Activated CD4-positive, alpha-beta T cell treated with anti-CD3 and anti-CD28 coated beads, Interleukin-2, amount 10 ng/mL, durations not matched to agents 7 days and 5 days (primary cell): ENCODE results near the gene BNIP2. TPM values are rescaled to one million over a fixed set of nuclear protein-coding genes. Genes with fewer than 3 reads are reported as not detected.
A peak's percentile ranks its signal among the peaks of the same experiment; 100 is the strongest.
"Not testable (repeated sequence)": the region's sequence is repeated elsewhere in the genome, so short reads cannot be mapped to it uniquely, and the experiment has no call there.

Experiments used
- CTCF ChIA-PET: fragments of 350-600 bp; sonication (Branson Sonifier 250); formaldehyde crosslinking; loops from one replicate; lab custom pipeline; 2021; ENCODE audit warnings: antibody characterized with exemption; lab: Charles Lee
- POLR2A ChIA-PET: fragments of 350-600 bp; sonication (Branson Sonifier 250); formaldehyde crosslinking; loops from one replicate; lab custom pipeline; 2021; ENCODE audit warnings: antibody characterized with exemption; lab: Charles Lee
- DNase-seq: peaks from one replicate; pipeline ENCODE4 v3.0.0-alpha.2; 2020
- H3K27ac Mint-ChIP-seq: one replicate; pipeline ENCODE4 v1.8.0; 2021; ENCODE audit warnings: mild to moderate bottlenecking, moderate library complexity, mixed read lengths
- H3K27me3 Mint-ChIP-seq: one replicate; pipeline ENCODE4 v1.8.0; 2021; ENCODE audit warnings: mixed read lengths
- H3K36me3 Mint-ChIP-seq: one replicate; pipeline ENCODE4 v1.8.0; 2021; ENCODE audit warnings: low read depth, mixed read lengths
- H3K4me1 Mint-ChIP-seq: one replicate; pipeline ENCODE4 v1.8.0; 2021; ENCODE audit warnings: mixed read lengths
- H3K4me3 Mint-ChIP-seq: one replicate; pipeline ENCODE4 v1.8.0; 2021; ENCODE audit warnings: mild to moderate bottlenecking, moderate library complexity, mixed read lengths
- H3K9me3 Mint-ChIP-seq: one replicate; pipeline ENCODE4 v1.8.0; 2021; ENCODE audit warnings: mixed read lengths
- total RNA-seq, 2 experiments: library from RNA; stranded (reverse); gene quantifications; one replicate each; pipeline ENCODE4 v1.2.3, GENCODE V29; 2021

The BNIP2 gene
- total RNA-seq, 2 experiments from 2014 or later = 73.3 to 75.2 TPM

DNA sequence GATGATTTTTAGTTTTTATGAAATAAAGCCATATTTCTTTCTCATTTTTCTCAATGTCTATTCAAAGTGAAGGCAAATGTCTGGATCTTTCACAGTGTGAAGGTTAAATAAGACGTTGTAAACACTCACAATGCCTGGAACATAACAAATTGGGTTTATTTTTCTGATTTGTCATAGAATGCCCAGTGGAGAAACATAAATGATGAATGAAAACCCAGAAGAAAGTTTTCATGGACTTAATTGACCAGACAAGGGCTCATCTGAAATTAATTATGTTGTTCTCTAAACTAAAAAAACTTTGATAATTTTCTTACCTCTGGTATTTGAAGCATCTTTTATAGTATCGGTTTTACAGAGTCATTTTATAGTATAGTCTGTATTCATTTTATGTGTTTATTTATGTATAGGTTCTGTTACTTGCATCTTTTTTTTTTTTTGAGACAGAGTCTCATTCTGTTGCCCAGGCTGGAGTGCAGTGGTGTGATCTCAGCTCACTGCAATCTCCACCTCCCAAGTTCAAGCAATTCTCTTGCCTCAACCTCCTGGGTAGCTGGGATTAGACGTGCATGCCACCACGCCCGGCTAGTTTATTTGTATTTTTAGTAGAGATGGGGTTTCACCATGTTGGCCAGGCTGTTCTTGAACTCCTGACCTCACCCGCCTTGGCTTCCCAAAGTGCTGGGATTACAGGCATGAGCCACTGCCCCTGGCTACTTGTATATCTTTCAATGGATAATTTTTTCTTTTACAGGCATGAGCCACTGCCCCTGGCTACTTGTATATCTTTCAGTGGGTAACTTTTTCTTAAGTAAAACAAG lies 15.1 kb upstream of the BNIP2 start:
- Mint-ChIP-seq H3K36me3 (no peaks in the 10 kb centered on the region), H3K27me3 (peaks cover 29% of the 10 kb centered on the region), H3K4me3 (no peak overlapping the region), H3K4me1 (no peaks in the 10 kb centered on the region), H3K9me3 (no peaks in the 10 kb centered on the region), H3K27ac (no peak overlapping the region)
- no peak for DNase-seq
- ChIA-PET CTCF (no interaction called here), POLR2A (no interaction called here)

DNA sequence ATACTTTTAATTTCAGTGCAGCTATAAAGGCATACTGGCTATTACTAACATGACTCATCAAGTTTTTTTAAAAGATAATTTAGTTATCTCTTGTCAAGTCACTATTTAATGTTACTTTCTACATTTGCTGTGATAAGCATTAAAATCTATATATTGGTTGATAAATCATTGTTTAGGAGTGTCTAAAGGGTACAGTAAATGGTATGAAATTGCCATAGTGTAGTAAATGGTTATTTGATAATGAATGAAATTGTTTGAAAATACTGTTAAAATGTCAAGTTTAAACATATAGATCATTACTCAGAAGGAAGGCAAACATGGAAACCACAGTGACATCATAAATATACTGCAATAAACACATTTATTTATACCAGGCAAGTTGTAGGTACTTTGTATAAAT lies 13.2 kb upstream of the BNIP2 start:
- H3K9me3 Mint-ChIP-seq = no peaks in the 10 kb centered on the region
- H3K4me1 Mint-ChIP-seq = no peaks in the 10 kb centered on the region

DNA sequence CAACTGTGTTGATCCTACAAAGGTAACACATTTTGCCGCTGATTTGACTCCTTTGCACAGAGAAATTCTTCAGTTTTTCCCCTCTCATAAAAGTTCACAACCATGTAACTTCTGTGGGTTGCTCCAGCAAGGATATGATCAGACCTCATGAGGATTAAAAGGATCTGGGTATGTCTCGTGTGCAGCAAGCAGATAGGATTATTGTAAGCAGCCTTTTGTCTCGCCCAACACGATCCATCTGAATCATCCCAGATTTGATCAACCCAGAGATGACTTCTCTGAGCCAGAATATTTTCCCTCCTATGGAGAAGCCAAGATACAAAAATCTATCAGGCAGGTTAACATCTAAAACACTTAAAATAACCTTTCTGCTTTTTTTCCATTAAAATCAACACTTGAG lies 12.8 kb upstream of the BNIP2 start:
- Mint-ChIP-seq H3K4me1 (no peaks in the 10 kb centered on the region), H3K4me3 (no peak overlapping the region), H3K9me3 (no peaks in the 10 kb centered on the region), H3K27ac (no peak overlapping the region), H3K27me3 (peaks cover 29% of the 10 kb centered on the region), H3K36me3 (no peaks in the 10 kb centered on the region)
- POLR2A ChIA-PET = no interaction called here
- CTCF ChIA-PET = no interaction called here
- DNase-seq = no peak

More for the DNA sequence above, 13.2 kb upstream of the BNIP2 start:
- ChIA-PET POLR2A (no interaction called here), CTCF (no interaction called here)
- H3K27me3 Mint-ChIP-seq = peaks cover 29% of the 10 kb centered on the region
- H3K4me3 Mint-ChIP-seq = no peak overlapping the region
- H3K36me3 Mint-ChIP-seq = no peaks in the 10 kb centered on the region
- no peak overlapping the region for H3K27ac Mint-ChIP-seq
- DNase-seq = no peak

DNA sequence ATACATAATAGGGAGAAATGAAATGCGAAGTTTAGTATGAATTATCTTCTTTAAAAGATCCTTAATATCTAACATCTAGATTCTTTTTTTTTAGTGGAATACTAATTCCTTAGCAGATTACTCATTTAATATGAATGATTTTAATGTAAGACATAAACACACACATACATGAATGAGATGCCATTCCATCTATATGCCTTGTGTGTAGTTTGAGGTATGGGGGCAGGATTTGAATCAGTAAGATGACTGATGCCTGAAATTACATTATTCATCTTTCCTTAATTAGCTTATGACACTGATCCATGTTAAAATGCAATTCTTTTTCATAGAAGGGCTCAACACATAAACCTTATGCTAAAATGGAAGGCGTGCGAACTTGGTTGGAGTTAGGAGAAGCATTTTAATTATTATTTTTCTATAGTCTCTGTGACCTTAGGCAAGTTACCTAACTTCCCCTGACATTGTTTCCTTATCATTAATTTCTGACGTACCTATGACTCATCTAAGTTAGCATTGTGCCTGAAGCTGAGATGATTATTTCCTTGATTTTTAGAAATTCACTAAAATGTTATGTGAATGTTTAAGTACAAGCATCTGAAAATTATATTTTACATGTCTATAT lies 10.8 kb upstream of the BNIP2 start:
- H3K27me3 Mint-ChIP-seq = peaks cover 25% of the 10 kb centered on the region
- no peak overlapping the region for H3K27ac Mint-ChIP-seq
- H3K36me3 Mint-ChIP-seq = no peaks in the 10 kb centered on the region
- H3K4me1 Mint-ChIP-seq = no peaks in the 10 kb centered on the region
- CTCF ChIA-PET = interaction anchor here (0.8 kb wide), 1 partner anchor 17 kb away, joined by 3 read pairs; no protein-coding TSS in a partner anchor
- no peaks in the 10 kb centered on the region for H3K9me3 Mint-ChIP-seq
- POLR2A ChIA-PET = no interaction called here
- no peak overlapping the region for H3K4me3 Mint-ChIP-seq
- no peak for DNase-seq

DNA sequence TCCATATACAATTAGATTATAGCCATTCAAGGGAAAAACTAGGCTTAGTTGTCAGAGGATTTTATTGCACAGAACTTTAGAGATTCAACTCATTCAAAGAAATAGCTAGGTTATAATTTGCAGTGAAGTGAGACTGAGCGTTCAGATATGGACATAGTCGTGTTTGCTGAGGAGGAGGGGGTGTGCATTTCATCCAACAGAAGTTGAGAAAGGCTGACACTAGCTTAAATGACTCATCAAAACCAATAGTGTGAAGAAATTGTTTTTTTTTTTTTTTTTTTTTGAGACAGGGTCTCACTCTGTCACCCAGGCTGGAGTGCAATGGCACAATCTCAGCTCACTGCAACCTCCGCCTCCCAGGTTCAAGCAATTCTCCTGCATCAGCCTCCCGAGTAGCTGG lies 8.9 kb upstream of the BNIP2 start:
- H3K36me3 Mint-ChIP-seq, H3K9me3 Mint-ChIP-seq, H3K27ac Mint-ChIP-seq, CTCF ChIA-PET, H3K4me3 Mint-ChIP-seq, H3K4me1 Mint-ChIP-seq, DNase-seq: not testable (repeated sequence)
- peaks cover 18% of the 10 kb centered on the region for H3K27me3 Mint-ChIP-seq
- POLR2A ChIA-PET = interaction anchor here (0.6 kb wide), 1 partner anchor 18 kb away, joined by 4 read pairs; no protein-coding TSS in a partner anchor

DNA sequence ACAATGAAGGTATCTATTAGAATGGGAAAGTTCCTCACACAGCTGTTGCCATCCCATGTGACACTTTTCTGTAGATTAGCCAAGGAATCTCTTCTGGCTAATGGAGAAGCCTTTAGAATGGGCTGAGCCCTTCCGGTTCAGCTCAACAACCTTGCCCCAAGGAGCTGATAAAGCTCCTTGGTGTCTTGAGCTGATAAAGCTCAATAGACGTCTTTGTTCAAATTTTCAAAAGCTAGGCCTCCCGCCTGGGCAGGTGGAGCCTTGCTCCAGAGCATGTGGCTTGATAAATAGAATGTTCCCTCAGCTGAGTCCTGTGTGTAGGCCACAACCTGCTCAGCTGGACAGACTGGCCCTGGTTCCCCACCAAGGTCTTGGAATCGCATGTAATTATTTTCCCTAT lies 7.2 kb upstream of the BNIP2 start:
- H3K27me3 Mint-ChIP-seq = peaks cover 9% of the 10 kb centered on the region
- H3K36me3 Mint-ChIP-seq = no peaks in the 10 kb centered on the region
- CTCF ChIA-PET = no interaction called here
- no peak overlapping the region for H3K4me3 Mint-ChIP-seq
- peaks cover 5% of the 10 kb centered on the region for H3K4me1 Mint-ChIP-seq
- POLR2A ChIA-PET = no interaction called here
- no peak for DNase-seq
- no peaks in the 10 kb centered on the region for H3K9me3 Mint-ChIP-seq
- H3K27ac Mint-ChIP-seq = no peak overlapping the region

DNA sequence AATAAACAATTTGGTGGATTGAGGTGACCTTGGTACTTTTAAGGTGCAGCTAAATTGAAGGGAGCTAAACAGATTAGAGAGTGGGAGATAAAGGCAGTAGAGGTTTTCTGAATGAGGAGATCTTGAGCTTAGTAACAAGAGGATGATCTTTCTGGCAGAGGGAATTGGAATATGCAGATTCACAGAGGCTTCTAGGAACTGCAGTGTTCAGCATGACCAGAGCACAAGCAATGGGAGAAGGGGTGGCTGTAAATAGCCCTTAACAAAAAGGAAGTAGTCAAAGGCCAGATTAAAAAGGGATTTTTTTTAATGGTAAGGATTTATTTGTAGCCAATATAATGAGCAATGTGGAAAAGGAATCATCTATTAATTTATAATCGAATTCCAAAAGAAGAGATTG lies 5.7 kb upstream of the BNIP2 start:
- Mint-ChIP-seq H3K27me3 (peaks cover under 1% of the 10 kb centered on the region), H3K4me3 (no peak overlapping the region), H3K27ac (no peak overlapping the region), H3K9me3 (no peaks in the 10 kb centered on the region), H3K4me1 (peaks cover 17% of the 10 kb centered on the region), H3K36me3 (no peaks in the 10 kb centered on the region)
- CTCF ChIA-PET = no interaction called here
- DNase-seq = no peak
- POLR2A ChIA-PET = no interaction called here

DNA sequence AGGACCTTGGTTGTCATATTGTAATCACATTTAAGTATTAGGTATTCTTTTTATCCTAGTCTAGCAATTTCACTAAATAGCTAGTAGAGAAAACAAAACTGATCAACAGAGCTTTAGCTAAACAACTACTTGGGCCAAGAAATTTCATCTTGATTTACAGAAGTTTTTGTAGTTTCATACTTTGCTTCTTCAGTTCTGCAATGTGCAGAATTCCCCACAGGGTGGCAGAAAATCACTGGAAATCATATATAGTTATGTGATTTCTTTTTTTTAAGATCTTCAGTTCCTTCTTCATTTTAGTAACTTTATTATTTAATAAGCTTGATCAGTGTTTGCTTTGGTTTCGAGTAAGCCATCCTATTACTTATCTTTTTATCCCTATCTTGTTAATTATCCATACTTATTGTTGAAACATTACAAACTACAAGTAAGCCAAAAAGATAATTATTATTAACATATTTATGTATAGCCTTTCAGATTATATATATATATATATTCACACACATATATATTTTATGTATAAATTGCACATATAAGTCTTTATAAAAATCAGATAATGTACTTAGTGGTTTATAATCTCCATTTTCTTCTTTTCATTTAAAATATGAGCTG lies 2.2 kb upstream of the BNIP2 start:
- ChIA-PET POLR2A (no interaction called here), CTCF (interaction anchor here (0.7 to 1.9 kb wide), 8 partner anchors 14 to 830 kb away, joined by 3 to 5 read pairs (median 3); partner anchors contain the start of gene GCNT3)
- Mint-ChIP-seq H3K27ac (peak overlapping the region; percentile 84), H3K27me3 (no peaks in the 10 kb centered on the region), H3K4me1 (peaks cover 31% of the 10 kb centered on the region), H3K4me3 (peak overlapping the region; percentile 24), H3K36me3 (peaks cover 11% of the 10 kb centered on the region), H3K9me3 (no peaks in the 10 kb centered on the region)
- peak; percentile 67 for DNase-seq

DNA sequence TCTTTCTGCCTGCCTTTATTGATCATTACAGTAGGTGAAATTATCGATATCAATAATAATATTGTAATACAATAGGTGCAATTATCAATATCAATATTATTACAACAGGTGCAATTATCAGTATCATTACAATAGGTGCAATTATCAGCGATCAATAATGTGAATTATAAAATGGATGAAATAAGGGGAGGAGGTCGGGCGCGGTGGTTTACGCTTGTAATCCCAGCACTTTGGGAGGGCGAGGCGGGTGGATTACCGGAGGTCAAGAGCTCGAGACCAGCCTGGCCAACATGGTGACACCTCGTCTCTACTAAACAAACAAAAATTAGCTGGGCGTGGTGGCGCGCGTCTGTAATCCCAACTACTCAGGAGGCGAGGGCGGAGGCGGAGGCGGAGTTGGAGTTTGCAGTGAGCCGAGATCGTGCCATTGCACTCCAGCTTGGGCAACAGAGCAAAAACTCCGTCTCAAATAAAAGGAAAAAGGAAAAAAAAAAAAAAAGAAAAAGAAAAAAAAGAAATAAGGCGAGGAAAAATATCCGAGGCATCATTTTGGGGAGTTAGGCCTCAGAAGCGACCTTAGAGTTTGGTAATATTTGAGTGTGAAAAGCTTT lies 611 bp upstream of the BNIP2 start:
- Mint-ChIP-seq H3K4me1 (peaks cover 43% of the 10 kb centered on the region), H3K27me3 (no peaks in the 10 kb centered on the region), H3K27ac (peak overlapping the region; percentile 99), H3K9me3 (no peaks in the 10 kb centered on the region), H3K36me3 (peaks cover 22% of the 10 kb centered on the region), H3K4me3 (peak overlapping the region; percentile 84)
- ChIA-PET POLR2A (interaction anchor here (2.3 kb wide), 1 partner anchor 32 kb away, joined by 7 read pairs; the partner anchor contains the start of gene GTF2A2), CTCF (interaction anchor here (0.6 kb wide), 1 partner anchor 305 kb away, joined by 4 read pairs; no protein-coding TSS in a partner anchor)
- DNase-seq = peak; percentile 84

DNA sequence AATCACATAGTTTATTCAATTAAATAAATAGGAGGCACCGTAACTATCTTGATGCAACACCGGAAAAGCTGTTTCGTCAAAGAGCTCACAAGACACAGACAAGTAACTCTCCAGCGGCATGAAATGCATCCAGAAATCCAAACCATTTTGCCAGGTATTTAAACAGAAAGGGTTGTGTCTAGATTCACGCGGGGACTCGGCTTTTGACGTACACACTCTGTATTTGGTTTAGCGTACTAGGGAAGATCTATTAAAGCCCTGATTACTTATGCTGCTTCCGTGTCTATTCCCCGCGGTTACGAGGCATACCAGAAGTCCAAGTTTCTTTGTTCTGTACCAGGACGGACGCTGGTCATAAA lies 718 bp downstream of the BNIP2 start:
- peak; percentile 51 for DNase-seq
- ChIA-PET POLR2A (interaction anchor here (2.3 kb wide), 1 partner anchor 31 kb away, joined by 7 read pairs; the partner anchor contains the start of gene GTF2A2), CTCF (interaction anchor here (1.0 kb wide), 1 partner anchor 155 kb away, joined by 3 read pairs; no protein-coding TSS in a partner anchor)
- Mint-ChIP-seq H3K4me3 (peak overlapping the region; percentile 84), H3K36me3 (peaks cover 28% of the 10 kb centered on the region), H3K4me1 (peaks cover 48% of the 10 kb centered on the region), H3K27me3 (no peaks in the 10 kb centered on the region), H3K9me3 (no peaks in the 10 kb centered on the region), H3K27ac (peak overlapping the region; percentile 99)

DNA sequence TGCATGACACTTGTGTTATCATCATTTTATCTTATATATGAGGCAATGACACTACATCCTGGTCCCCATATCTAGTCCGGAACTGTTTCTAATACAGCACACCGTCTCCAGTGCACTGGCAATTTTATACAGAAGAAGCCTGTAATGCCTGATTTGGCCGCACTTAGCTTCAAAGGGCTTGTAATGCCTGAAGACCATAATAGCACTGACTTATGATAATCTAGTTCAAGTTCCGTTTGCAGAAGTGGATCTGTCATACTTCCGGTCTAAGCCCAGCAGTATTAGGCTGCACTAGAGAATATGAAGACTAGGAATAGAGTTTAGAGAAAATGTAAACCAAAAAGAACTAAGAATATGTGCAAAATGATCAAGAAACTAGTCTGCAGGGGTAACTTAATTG lies 1.3 kb downstream of the BNIP2 start:
- ChIA-PET CTCF (interaction anchor here (1.0 kb wide), 1 partner anchor 154 kb away, joined by 3 read pairs; no protein-coding TSS in a partner anchor), POLR2A (interaction anchor here (2.3 kb wide), 1 partner anchor 30 kb away, joined by 7 read pairs; the partner anchor contains the start of gene GTF2A2)
- Mint-ChIP-seq H3K4me1 (peaks cover 52% of the 10 kb centered on the region), H3K27ac (peak overlapping the region; percentile 99), H3K36me3 (peaks cover 32% of the 10 kb centered on the region), H3K4me3 (peak overlapping the region; percentile 84), H3K9me3 (no peaks in the 10 kb centered on the region), H3K27me3 (no peaks in the 10 kb centered on the region)
- peak; percentile 59 for DNase-seq

DNA sequence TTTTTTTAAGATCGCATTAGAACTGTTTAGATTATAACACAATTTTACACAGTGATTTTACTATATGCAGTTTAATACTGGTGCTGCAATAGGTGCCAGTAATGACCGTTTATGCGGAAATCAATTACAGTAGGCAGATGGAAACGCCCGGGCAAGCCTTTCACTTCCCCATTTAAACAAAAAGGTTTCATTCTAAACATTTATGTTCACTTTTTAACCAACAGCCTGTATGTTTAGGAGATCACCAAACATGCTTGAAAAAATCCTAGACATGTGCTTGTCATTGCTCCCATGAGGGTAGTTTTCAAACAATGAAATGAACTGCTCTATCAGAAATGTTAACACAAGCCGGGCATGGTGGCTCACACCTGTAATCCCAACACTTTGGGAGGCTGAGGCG lies 2.7 kb downstream of the BNIP2 start:
- CTCF ChIA-PET = no interaction called here
- Mint-ChIP-seq H3K4me1 (peaks cover 52% of the 10 kb centered on the region), H3K27me3 (no peaks in the 10 kb centered on the region), H3K9me3 (no peaks in the 10 kb centered on the region), H3K36me3 (peaks cover 37% of the 10 kb centered on the region), H3K4me3 (peak overlapping the region; percentile 55), H3K27ac (peak overlapping the region; percentile 84)
- no peak for DNase-seq
- POLR2A ChIA-PET = no interaction called here
